ENCODE measurements around the gene DCLRE1B. TPM values are rescaled to one million over a fixed set of nuclear protein-coding genes. Genes with fewer than 3 reads are reported as not detected.

Gene DCLRE1B
- total RNA-seq, 3 donors from 2014 or later = 4.2 to 6.0 (median 5.2) TPM

GRCh38 chr1:113951719-113952118 lies 46.6 kb downstream of the DCLRE1B start:
- no peak for DNase-seq
- Histone ChIP-seq H3K36me3 (ENCODE audit: low read depth) (no peaks in the 10 kb centered on the region), H3K4me1 (ENCODE audit: low read depth) (peaks cover 22% of the 10 kb centered on the region), H3K9me3 (no peaks in the 10 kb centered on the region), H3K4me3 (no peak overlapping the region)
- TF ChIP-seq CTCF (IDR thresholded peaks at IDR 0.05) = no peak
- ATAC-seq = no peak
- intact Hi-C loops (cut with DNase I, micrococcal nuclease) = no loop called here

GRCh38 chr1:113957984-113958383 lies 52.9 kb downstream of the DCLRE1B start:
- no peaks in the 10 kb centered on the region for H3K4me1 ChIP-seq (ENCODE audit: low read depth)
- H3K9me3 ChIP-seq = no peaks in the 10 kb centered on the region
- H3K4me3 ChIP-seq = no peak overlapping the region
- TF ChIP-seq CTCF (IDR thresholded peaks at IDR 0.05) = no peak
- no peak for ATAC-seq
- no peaks in the 10 kb centered on the region for H3K36me3 ChIP-seq (ENCODE audit: low read depth)
- DNase-seq = no peak
- intact Hi-C loops (cut with DNase I, micrococcal nuclease) = no loop called here

GRCh38 chr1:113958691-113959090 lies 53.6 kb downstream of the DCLRE1B start:
- Histone ChIP-seq H3K9me3 (no peaks in the 10 kb centered on the region), H3K36me3 (ENCODE audit: low read depth) (no peaks in the 10 kb centered on the region), H3K4me1 (ENCODE audit: low read depth) (no peaks in the 10 kb centered on the region), H3K4me3 (no peak overlapping the region)
- DNase-seq = no peak
- ATAC-seq = no peak
- TF ChIP-seq CTCF (IDR thresholded peaks at IDR 0.05) = no peak
- intact Hi-C loops (cut with DNase I, micrococcal nuclease) = no loop called here

GRCh38 chr1:113963281-113963906 lies 58.3 kb downstream of the DCLRE1B start:
- no peaks in the 10 kb centered on the region for H3K36me3 ChIP-seq (ENCODE audit: low read depth)
- intact Hi-C loops (cut with DNase I, micrococcal nuclease) = no loop called here
- no peaks in the 10 kb centered on the region for H3K9me3 ChIP-seq
- DNase-seq = no peak
- no peaks in the 10 kb centered on the region for H3K4me1 ChIP-seq (ENCODE audit: low read depth)
- no peak for ATAC-seq
- TF ChIP-seq CTCF (IDR thresholded peaks at IDR 0.05) = no peak
- H3K4me3 ChIP-seq = no peak overlapping the region

Other genes starting within 250 kb of the DCLRE1B start
- gene PHTF1, start 145.8 kb upstream of the DCLRE1B start, total RNA-seq = 10 to 100 TPM in 2 of 3 donors, 1 to 10 TPM in 1; 8.7 to 14.6 (median 10.8) TPM
- gene RSBN1, start 92.8 kb upstream of the DCLRE1B start, total RNA-seq = 10 to 100 TPM; 24.1 to 36.5 (median 28.3) TPM
- 1 to 10 TPM; 4.3 to 8.3 (median 5.2) TPM for gene PTPN22, start 33.6 kb upstream of the DCLRE1B start, total RNA-seq
- gene BCL2L15, start 17.7 kb upstream of the DCLRE1B start, total RNA-seq = 100 to 1,000 TPM in 2 of 3 donors, 10 to 100 TPM in 1; 72.4 to 197 (median 153) TPM
- 10 to 100 TPM; 26.6 to 40.0 (median 28.7) TPM for gene AP4B1, start 527 bp upstream of the DCLRE1B start, total RNA-seq
- 10 to 100 TPM; 66.0 to 99.7 (median 68.8) TPM for gene HIPK1, start 24.0 kb downstream of the DCLRE1B start, total RNA-seq
- gene OLFML3, start 74.1 kb downstream of the DCLRE1B start, total RNA-seq = 10 to 100 TPM in 2 of 3 donors, 1 to 10 TPM in 1; 5.4 to 51.1 (median 28.2) TPM
- under 1 TPM in 1 of 3 donors, not detected in 2; 0.82 TPM for gene SYT6, start 248.5 kb downstream of the DCLRE1B start, total RNA-seq

Measured in mucosa of descending colon (tissue), 3 donors.